Non-pigmented ciliary epithelial cell (primary cell): Measurements from ENCODE around the gene MT1H.
"Not testable (repeated sequence)": the region's sequence is repeated elsewhere in the genome, so short reads cannot be mapped to it uniquely, and the experiment has no call there.

ENCODE experiments used
- DNase-seq: peaks from one replicate; pipeline ENCODE4 v3.0.0-alpha.2; 2010; ENCODE audit warnings: low read depth

Gene MT1H

GRCh38 chr16:56684926-56685590, 15.4 kb downstream of the MT1H start:
- DNase-seq: no peak

GRCh38 chr16:56686758-56687157, 17.1 kb downstream of the MT1H start:
- DNase-seq: no peak

GRCh38 chr16:56688762-56689161, 19.1 kb downstream of the MT1H start:
- no peak for DNase-seq

- DNase-seq: no peak
Measured at GRCh38 chr16:56689171-56689570, 19.6 kb downstream of the MT1H start.

- DNase-seq: no peak
Measured at GRCh38 chr16:56690420-56691122, 21.0 kb downstream of the MT1H start.

- no peak for DNase-seq
Measured at GRCh38 chr16:56691885-56692284, 22.3 kb downstream of the MT1H start.

GRCh38 chr16:56695246-56695645, 25.6 kb downstream of the MT1H start:
- DNase-seq: no peak

- DNase-seq: no peak
Measured at GRCh38 chr16:56697456-56698155, 28.0 kb downstream of the MT1H start.

GRCh38 chr16:56700195-56700594, 30.6 kb downstream of the MT1H start:
- DNase-seq: no peak

GRCh38 chr16:56700631-56701030, 31.0 kb downstream of the MT1H start:
- DNase-seq: no peak

- DNase-seq: no peak
Measured at GRCh38 chr16:56701534-56701933, 31.9 kb downstream of the MT1H start.

- no peak for DNase-seq
Measured at GRCh38 chr16:56702836-56703235, 33.2 kb downstream of the MT1H start.

GRCh38 chr16:56708525-56709442, 39.2 kb downstream of the MT1H start:
- DNase-seq: no peak

- DNase-seq: no peak
Measured at GRCh38 chr16:56709443-56710040, 39.9 kb downstream of the MT1H start.

GRCh38 chr16:56710181-56710737, 40.6 kb downstream of the MT1H start:
- no peak for DNase-seq

GRCh38 chr16:56711862-56712261, 42.2 kb downstream of the MT1H start:
- no peak for DNase-seq

GRCh38 chr16:56713794-56714193, 44.2 kb downstream of the MT1H start:
- DNase-seq: no peak

GRCh38 chr16:56715126-56715525, 45.5 kb downstream of the MT1H start:
- DNase-seq: no peak

GRCh38 chr16:56716761-56717160, 47.1 kb downstream of the MT1H start:
- DNase-seq: no peak

- DNase-seq: not testable (repeated sequence)
Measured at GRCh38 chr16:56717532-56717931, 47.9 kb downstream of the MT1H start.
